Measurements from ENCODE around the gene MAP3K4. TPM values are rescaled to one million over a fixed set of nuclear protein-coding genes. Genes with fewer than 3 reads are reported as not detected.
A peak's percentile ranks its signal among the peaks of the same experiment; 100 is the strongest.

Gene MAP3K4
- total and polyA plus RNA-seq, 2 of the 8 experiments (the other 6 are each of a cell fraction or from before 2014, with no cell fraction given) = 16.6 to 51.6 TPM

GRCh38 chr6:160955508-160956295 lies 35.9 kb upstream of the MAP3K4 start:
- H3K27ac ChIP-seq (ENCODE audit: low read depth, low read length) = no peak overlapping the region
- H3K9me3 ChIP-seq (ENCODE audit: insufficient read depth in 2 of 2, low read depth in 1 of 2, low read length in 1 of 2) = no peaks in the 10 kb centered on the region
- H3K18ac ChIP-seq (ENCODE audit: extremely low read depth, low read length) = no peak overlapping the region
- H3K4me2 ChIP-seq (ENCODE audit: insufficient read depth in 1 of 2, low read depth in 2 of 2, low read length in 2 of 2) = no peak overlapping the region
- H3K23me2 ChIP-seq (ENCODE audit: low read depth, low read length) = 0 out of 2 replicates have a peak, but pooled peaks cover 1% of the 10 kb centered on the region
- CTCF ChIA-PET (ENCODE audit: partially characterized antibody) = interaction anchor here (1.2 kb wide), 1 partner anchor 20 kb away, joined by 4 read pairs; no protein-coding TSS in a partner anchor
- DNase-seq (ENCODE audit: low read depth in 1 of 2, low spot score in 2 of 2) (no peak), FAIRE-seq (no peak)
- H4K20me1 ChIP-seq (replicated peaks in 1 of 2; ENCODE audit: control insufficient read depth in 1 of 2, insufficient read depth in 2 of 2, low read length in 2 of 2) = no peaks in the 10 kb centered on the region
- H3K23ac ChIP-seq (ENCODE audit: insufficient read length) = no peak overlapping the region
- no peak overlapping the region; the same call in 1 of the 2 replicates for H2BK20ac ChIP-seq (ENCODE audit: low read length)
- H2BK5ac ChIP-seq (ENCODE audit: low read depth, low read length) = no peak overlapping the region
- no peak overlapping the region for H4K5ac ChIP-seq (ENCODE audit: insufficient read length, low read depth, low read length)
- H2AFZ ChIP-seq (ENCODE audit: low read length) = no peak overlapping the region
- no peaks in the 10 kb centered on the region for H3K36me3 ChIP-seq (ENCODE audit: control insufficient read depth in 2 of 4, insufficient read depth in 4 of 4, low read length in 3 of 4)
- no peak overlapping the region for H2BK15ac ChIP-seq (ENCODE audit: low read length)
- H2BK12ac ChIP-seq (ENCODE audit: low read depth, low read length) = no peak overlapping the region
- no peak overlapping the region for H2BK120ac ChIP-seq (replicated peaks; ENCODE audit: low read depth, low read length)
- H3K4ac ChIP-seq (replicated peaks; ENCODE audit: insufficient read length, low read depth, low read length) = no peak overlapping the region
- H4K8ac ChIP-seq (ENCODE audit: extremely low read depth, insufficient read depth, low read length) = no peak overlapping the region
- H3K9ac ChIP-seq (replicated peaks in 1 of 4; ENCODE audit: extremely low read depth in 1 of 4, low read depth in 3 of 4, low read length in 3 of 4) = no peak overlapping the region
- H2AK5ac ChIP-seq (ENCODE audit: low read depth, low read length) = 0 out of 2 replicates have a peak overlapping the region, but pooled peaks have one; percentile 58
- no peak overlapping the region for H3K14ac ChIP-seq (ENCODE audit: insufficient read length)
- H3K79me2 ChIP-seq (ENCODE audit: control insufficient read depth in 1 of 2, insufficient read depth in 2 of 2, low read length in 2 of 2) = no peaks in the 10 kb centered on the region
- POLR2A ChIA-PET (ENCODE audit: partially characterized antibody) = no interaction called here
- H3K79me1 ChIP-seq (ENCODE audit: low read depth, low read length) = no peaks in the 10 kb centered on the region
- peaks cover 0 to 6% (median 1%) of the 10 kb centered on the region in 4 experiments; a peak in 1 of 7 replicates for H3K4me1 ChIP-seq (replicated peaks in 1 of 4; ENCODE audit: control insufficient read depth in 3 of 4, insufficient read depth in 4 of 4, low read length in 3 of 4)
- no peak overlapping the region for H3K4me3 ChIP-seq (ENCODE audit: extremely low read depth in 1 of 4, insufficient read depth in 2 of 4, low read depth in 3 of 4, low read length in 4 of 4)
- 87% methylated on average over 13 of the region's 13 CpGs; no CpG with 5 or more reads in 1 of the 2 experiments for WGBS, 2 experiments (ENCODE audit: extremely low coverage in 1 of 2, insufficient coverage in 1 of 2, insufficient read length in 1 of 2, insufficient replicate concordance in 2 of 2, low coverage in 1 of 2, low lambda C conversion rate in 2 of 2, missing lambda C conversion rate in 1 of 2)
- H4K91ac ChIP-seq (replicated peaks; ENCODE audit: insufficient read length, low read length) = no peak overlapping the region
- H3K56ac ChIP-seq (replicated peaks; ENCODE audit: insufficient read length, low read depth, low read length) = no peak overlapping the region
- H3K27me3 ChIP-seq (replicated peaks in 1 of 4; ENCODE audit: control insufficient read depth in 3 of 4, extremely low read depth in 1 of 4, insufficient read depth in 3 of 4, low read length in 3 of 4) = no peaks in the 10 kb centered on the region
- TF ChIP-seq SAP30 (IDR thresholded peaks at IDR 0.05; ENCODE audit: insufficient read depth, insufficient replicate concordance, low read length) (no peak), ASH2L (IDR thresholded peaks at IDR 0.05; ENCODE audit: low read length) (no peak), TAF1 (IDR thresholded peaks at IDR 0.05; ENCODE audit: low read depth, low read length) (no peak), TCF12 (IDR thresholded peaks at IDR 0.05; ENCODE audit: low read depth, low read length) (no peak), RBBP5 (IDR thresholded peaks at IDR 0.05; ENCODE audit: borderline replicate concordance, low read depth, low read length) (no peak), ATF3 (IDR thresholded peaks at IDR 0.05; ENCODE audit: insufficient read depth, low read depth, low read length) (no peak), KDM1A (IDR thresholded peaks at IDR 0.05; ENCODE audit: borderline replicate concordance, low read length) (no peak), HDAC6 (IDR thresholded peaks at IDR 0.05; ENCODE audit: low read depth, low read length) (no peak), RAD21 (IDR thresholded peaks at IDR 0.05 in 1 of 2, conservative IDR thresholded peaks at IDR 0.05 in 1 of 2; ENCODE audit: low read depth in 2 of 2, low read length in 2 of 2) (no peak), BCL11A (IDR thresholded peaks at IDR 0.05; ENCODE audit: low read depth in 2 of 2, low read length in 2 of 2) (no peak), CREB1 (IDR thresholded peaks at IDR 0.05) (no peak), GTF2F1 (IDR thresholded peaks at IDR 0.05; ENCODE audit: borderline replicate concordance, low read depth, low read length) (no peak)
